ENCODE results near the gene TMEM86B.

Gene TMEM86B

DNA sequence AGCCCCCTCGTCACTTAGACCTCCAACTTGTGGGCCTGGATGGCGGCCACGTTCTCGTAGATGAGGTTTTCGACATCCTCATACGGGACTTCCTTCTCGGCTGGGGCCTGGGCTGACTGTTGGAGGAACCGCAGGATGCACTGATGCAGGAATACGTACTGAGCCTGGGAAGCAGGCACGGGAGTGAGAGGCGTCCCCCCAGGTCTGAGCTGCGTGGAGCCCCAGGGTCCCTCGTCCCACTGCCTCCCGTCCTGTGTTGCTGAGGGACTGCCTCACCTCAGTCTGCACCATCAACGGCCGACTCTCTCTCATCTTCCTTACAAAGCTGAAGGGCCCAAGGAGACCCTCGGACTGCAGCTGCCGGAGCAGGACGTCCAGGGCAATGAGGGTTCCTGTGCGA, 46.8 kb downstream of the TMEM86B start:
- H3K9me3 ChIP-seq (ENCODE audit: insufficient read depth, low read depth, low read length): no peaks in the 10 kb centered on the region
- peaks cover 38% of the 10 kb centered on the region for H3K27me3 ChIP-seq (ENCODE audit: insufficient read depth, low read length)
- no peak overlapping the region for H3K9ac ChIP-seq (ENCODE audit: low read depth, low read length)
- H3K36me3 ChIP-seq (ENCODE audit: insufficient read depth, low read length): no peaks in the 10 kb centered on the region
- H3K4me1 ChIP-seq (ENCODE audit: insufficient read depth, low read length): no peaks in the 10 kb centered on the region
- H3K4me3 ChIP-seq (ENCODE audit: low read length): no peak overlapping the region
- no peak overlapping the region for H3K27ac ChIP-seq (ENCODE audit: low read depth, low read length)
- 79% methylated on average over 20 of the region's 20 CpGs for WGBS

DNA sequence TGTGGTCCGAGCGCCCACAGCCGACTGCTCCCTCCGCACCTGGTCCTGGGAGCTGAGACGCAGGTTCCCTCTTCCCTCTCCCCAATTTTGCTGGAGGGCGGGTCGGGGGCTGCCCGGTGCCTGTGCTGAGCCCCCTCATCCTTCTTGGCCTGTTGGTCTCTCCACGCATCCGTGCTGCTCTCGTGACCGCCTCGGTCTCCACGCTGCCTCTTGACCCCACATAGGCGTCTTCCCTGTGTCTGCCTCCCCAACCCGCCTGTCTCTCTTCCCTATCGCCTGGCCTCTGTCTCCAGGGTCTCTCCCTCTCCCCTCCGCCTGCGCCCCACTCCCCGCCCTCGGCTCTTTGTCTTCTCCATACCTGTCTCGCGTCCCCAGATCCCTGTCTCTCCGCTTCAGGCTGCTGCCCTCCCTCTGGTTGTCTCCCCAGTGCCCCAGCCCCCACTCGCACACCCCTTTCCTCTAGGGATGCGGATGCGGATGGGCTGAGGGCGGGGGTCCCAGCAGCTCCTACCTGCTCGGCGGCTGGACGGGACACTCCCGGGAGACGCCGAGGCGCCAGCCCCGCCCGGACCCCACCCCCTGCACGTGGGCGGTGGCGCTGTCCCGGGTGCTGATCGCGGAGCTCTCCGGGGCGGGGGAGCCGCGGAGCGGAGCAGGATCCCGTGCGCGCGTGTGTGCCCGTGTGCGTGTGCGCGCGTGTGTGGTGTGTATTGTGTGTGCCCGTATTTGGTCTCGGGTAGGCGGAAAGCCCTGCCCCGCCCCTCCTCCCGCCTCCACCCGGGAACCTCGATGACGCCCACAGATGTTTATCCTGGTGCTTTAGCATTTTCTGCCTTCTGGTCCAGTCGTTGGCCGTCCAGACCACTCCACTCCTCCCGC, 48.7 kb downstream of the TMEM86B start, which contains the start of gene SYT5:
Gene SYT5, minus strand, starts transcription at position 684 of the 879 bp plus-strand sequence. CDS start 1,248 bp downstream, outside the sequence.
- Histone ChIP-seq H3K9me3 (ENCODE audit: insufficient read depth, low read depth, low read length) (no peaks in the 10 kb centered on the region), H3K27ac (ENCODE audit: low read depth, low read length) (no peak within 1 kb of the TSS), H3K36me3 (ENCODE audit: insufficient read depth, low read length) (no peaks in the 10 kb centered on the region), H3K4me3 (ENCODE audit: low read length) (peak within 1 kb of the TSS; percentile 62), H3K4me1 (ENCODE audit: insufficient read depth, low read length) (no peaks in the 10 kb centered on the region), H3K9ac (ENCODE audit: low read depth, low read length) (no peak within 1 kb of the TSS), H3K27me3 (ENCODE audit: insufficient read depth, low read length) (peaks cover 41% of the 10 kb centered on the region)
- WGBS: 4% methylated on average over 68 of the region's 68 CpGs

DNA sequence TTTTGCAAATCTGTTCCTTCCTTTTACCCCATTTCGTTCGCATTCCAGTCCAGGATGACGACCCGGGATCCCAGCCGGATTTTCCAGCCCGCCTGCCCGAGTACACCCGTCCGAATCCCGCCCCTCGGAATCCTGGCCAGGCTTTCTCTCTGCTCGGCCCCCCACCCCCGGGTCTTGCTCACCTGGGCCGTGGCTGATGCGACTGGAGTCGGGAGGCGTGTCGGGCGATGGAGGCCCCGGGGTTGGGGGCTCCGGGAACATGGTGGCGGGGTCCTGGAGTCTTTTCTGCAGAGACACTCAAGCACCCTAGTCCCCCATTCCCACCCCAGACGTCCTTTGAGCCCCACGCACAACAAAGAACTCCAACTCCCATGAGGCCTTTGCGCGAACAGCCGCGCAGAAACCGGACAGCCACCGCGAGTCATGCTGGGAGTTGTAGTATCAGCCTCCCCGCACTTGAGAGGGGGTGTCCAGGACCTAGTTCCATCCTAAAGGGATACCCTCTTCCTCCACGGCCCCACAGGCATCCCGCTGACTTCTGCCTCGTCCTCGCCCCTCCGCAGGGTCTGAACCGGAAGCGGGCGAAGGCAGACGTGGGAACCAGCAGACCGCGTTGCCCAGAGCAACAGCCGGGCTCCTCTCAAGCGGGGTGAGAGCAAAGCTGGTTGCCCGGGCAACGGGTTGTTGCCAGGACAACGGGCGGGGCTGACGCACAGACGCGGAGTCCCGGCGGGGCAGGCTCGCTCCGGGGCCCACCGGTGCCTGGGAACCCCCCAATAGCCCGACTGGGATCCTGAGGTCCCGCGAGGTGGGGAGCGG, 49.6 kb downstream of the TMEM86B start:
- Histone ChIP-seq H3K9ac (ENCODE audit: low read depth, low read length) (no peak overlapping the region), H3K9me3 (ENCODE audit: insufficient read depth, low read depth, low read length) (no peaks in the 10 kb centered on the region), H3K27ac (ENCODE audit: low read depth, low read length) (no peak overlapping the region), H3K4me3 (ENCODE audit: low read length) (peak overlapping the region; percentile 62), H3K36me3 (ENCODE audit: insufficient read depth, low read length) (no peaks in the 10 kb centered on the region), H3K27me3 (ENCODE audit: insufficient read depth, low read length) (peaks cover 41% of the 10 kb centered on the region), H3K4me1 (ENCODE audit: insufficient read depth, low read length) (no peaks in the 10 kb centered on the region)
- 5% methylated on average over 60 of the region's 61 CpGs for WGBS
